Gastrocnemius medialis (tissue), 4 donors: Measurements from ENCODE around the gene NOBOX.
"Not testable (repeated sequence)": the region's sequence is repeated elsewhere in the genome, so short reads cannot be mapped to it uniquely, and the experiment has no call there.

Experiments used
- POLR2A ChIP-seq, 2 donors: fragments of 450-650 bp; IDR thresholded peaks; one replicate each; pipeline ENCODE4 v1.6.1; 2017; ENCODE audit warnings: antibody characterized with exemption in 2 of 2, mild to moderate bottlenecking in 2 of 2, moderate library complexity in 2 of 2
- TF ChIP-seq, protein P1 (sequence below), 5 experiments: fragments of 450-650 bp in 3 of 5; fragments of 200-600 bp in 2 of 5; sonication (generic) in 2 of 5; IDR thresholded peaks in 4 of 5; conservative IDR thresholded peaks in 1 of 5; 1 replicate in 4 of 5; 2 replicates in 1 of 5; pipeline ENCODE4 v1.5.1; 2016 to 2019; ENCODE audit warnings: antibody characterized with exemption in 5 of 5, mild to moderate bottlenecking in 3 of 5, moderate library complexity in 3 of 5

GRCh38 chr7:144355176-144355822 lies 48.2 kb downstream of the NOBOX start, which contains the start of gene ARHGEF5:
- TF ChIP-seq, protein P1, sequence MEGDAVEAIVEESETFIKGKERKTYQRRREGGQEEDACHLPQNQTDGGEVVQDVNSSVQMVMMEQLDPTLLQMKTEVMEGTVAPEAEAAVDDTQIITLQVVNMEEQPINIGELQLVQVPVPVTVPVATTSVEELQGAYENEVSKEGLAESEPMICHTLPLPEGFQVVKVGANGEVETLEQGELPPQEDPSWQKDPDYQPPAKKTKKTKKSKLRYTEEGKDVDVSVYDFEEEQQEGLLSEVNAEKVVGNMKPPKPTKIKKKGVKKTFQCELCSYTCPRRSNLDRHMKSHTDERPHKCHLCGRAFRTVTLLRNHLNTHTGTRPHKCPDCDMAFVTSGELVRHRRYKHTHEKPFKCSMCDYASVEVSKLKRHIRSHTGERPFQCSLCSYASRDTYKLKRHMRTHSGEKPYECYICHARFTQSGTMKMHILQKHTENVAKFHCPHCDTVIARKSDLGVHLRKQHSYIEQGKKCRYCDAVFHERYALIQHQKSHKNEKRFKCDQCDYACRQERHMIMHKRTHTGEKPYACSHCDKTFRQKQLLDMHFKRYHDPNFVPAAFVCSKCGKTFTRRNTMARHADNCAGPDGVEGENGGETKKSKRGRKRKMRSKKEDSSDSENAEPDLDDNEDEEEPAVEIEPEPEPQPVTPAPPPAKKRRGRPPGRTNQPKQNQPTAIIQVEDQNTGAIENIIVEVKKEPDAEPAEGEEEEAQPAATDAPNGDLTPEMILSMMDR (IDR thresholded peaks at IDR 0.05 in 4 of 5, conservative IDR thresholded peaks at IDR 0.05 in 1 of 5), result not testable (repeated sequence)
- TF ChIP-seq POLR2A (IDR thresholded peaks at IDR 0.05), result not testable (repeated sequence)
